T-helper 17 cell (primary cell): ENCODE results near the gene COPG2. TPM values are rescaled to one million over a fixed set of nuclear protein-coding genes. Genes with fewer than 3 reads are reported as not detected.
A peak's percentile ranks its signal among the peaks of the same experiment; 100 is the strongest.

Source experiments
- ATAC-seq: fragments of 150-1000 bp; cut with Tn5 transposase; 2 replicates; pipeline ENCODE4 v1.10.0; 2021; ENCODE audit warnings: mild to moderate bottlenecking, moderate library complexity
- DNase-seq, 3 donors: peaks; one replicate each; pipeline versions ENCODE4 v3.0.0 to v3.0.0-alpha.2; 2020 to 2021
- H3K9me3 ChIP-seq: one replicate; pipeline ENCODE4 v1.7.0; 2013; ENCODE audit warnings: low read length, mild to moderate bottlenecking; ENCODE audit not compliant: control insufficient read depth, poor library complexity, severe bottlenecking
- H3K27ac Mint-ChIP-seq: one replicate; pipeline ENCODE4 v1.8.0; 2022; ENCODE audit warnings: mild to moderate bottlenecking, moderate library complexity, mixed read lengths
- H3K27me3 Mint-ChIP-seq: one replicate; pipeline ENCODE4 v1.8.0; 2022; ENCODE audit warnings: mixed read lengths
- H3K36me3 Mint-ChIP-seq: one replicate; pipeline ENCODE4 v1.8.0; 2022; ENCODE audit warnings: low read depth, mixed read lengths
- H3K4me1 Mint-ChIP-seq: one replicate; pipeline ENCODE4 v1.8.0; 2022; ENCODE audit warnings: mild to moderate bottlenecking, mixed read lengths
- H3K4me3 Mint-ChIP-seq: one replicate; pipeline ENCODE4 v1.8.0; 2022; ENCODE audit warnings: mild to moderate bottlenecking, moderate library complexity, mixed read lengths
- total RNA-seq, 4 donors: library from RNA in 2 of 4; stranded (reverse) in 2 of 4; gene quantifications; one replicate each; pipeline ENCODE4 v1.2.3 and lab custom pipeline; 2022 to 2026

Gene COPG2
- total RNA-seq, 2 donors from 2014 or later, result 7.6 to 8.7 TPM

GRCh38 chr7:130673066-130673465 lies 4.5 kb upstream of the COPG2 start:
- ATAC-seq, result no peak
- H3K27ac Mint-ChIP-seq, result no peak overlapping the region
- DNase-seq, result no peak
- H3K4me3 Mint-ChIP-seq, result no peak overlapping the region
- peaks cover 2% of the 10 kb centered on the region for H3K36me3 Mint-ChIP-seq
- H3K9me3 ChIP-seq, result no peaks in the 10 kb centered on the region
- peaks cover 5% of the 10 kb centered on the region for H3K27me3 Mint-ChIP-seq
- peaks cover 11% of the 10 kb centered on the region for H3K4me1 Mint-ChIP-seq

DNA sequence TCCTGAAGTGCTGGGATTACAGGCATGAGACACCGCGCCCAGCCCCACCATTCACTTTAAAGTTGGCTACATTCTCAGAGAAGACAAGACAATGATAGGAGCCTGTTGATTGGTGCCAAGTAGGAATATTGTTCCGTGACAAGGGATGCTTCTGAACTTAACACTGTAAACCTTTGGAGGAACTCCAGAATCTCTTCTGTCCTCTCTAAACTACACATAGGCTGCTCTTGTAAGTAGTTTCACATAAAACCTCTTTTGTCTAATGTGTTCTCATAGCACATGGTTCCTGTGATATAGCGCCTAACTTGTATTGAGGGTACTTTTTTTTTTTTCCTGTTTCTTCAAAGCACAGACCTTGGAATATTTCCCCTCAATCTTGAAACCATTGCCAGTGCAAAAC lies 3.6 kb upstream of the COPG2 start:
- Mint-ChIP-seq H3K27me3 (peaks cover 5% of the 10 kb centered on the region), H3K4me1 (peaks cover 17% of the 10 kb centered on the region), H3K4me3 (no peak overlapping the region), H3K27ac (no peak overlapping the region), H3K36me3 (no peaks in the 10 kb centered on the region)
- ATAC-seq (no peak), DNase-seq (no peak)
- no peaks in the 10 kb centered on the region for H3K9me3 ChIP-seq

DNA sequence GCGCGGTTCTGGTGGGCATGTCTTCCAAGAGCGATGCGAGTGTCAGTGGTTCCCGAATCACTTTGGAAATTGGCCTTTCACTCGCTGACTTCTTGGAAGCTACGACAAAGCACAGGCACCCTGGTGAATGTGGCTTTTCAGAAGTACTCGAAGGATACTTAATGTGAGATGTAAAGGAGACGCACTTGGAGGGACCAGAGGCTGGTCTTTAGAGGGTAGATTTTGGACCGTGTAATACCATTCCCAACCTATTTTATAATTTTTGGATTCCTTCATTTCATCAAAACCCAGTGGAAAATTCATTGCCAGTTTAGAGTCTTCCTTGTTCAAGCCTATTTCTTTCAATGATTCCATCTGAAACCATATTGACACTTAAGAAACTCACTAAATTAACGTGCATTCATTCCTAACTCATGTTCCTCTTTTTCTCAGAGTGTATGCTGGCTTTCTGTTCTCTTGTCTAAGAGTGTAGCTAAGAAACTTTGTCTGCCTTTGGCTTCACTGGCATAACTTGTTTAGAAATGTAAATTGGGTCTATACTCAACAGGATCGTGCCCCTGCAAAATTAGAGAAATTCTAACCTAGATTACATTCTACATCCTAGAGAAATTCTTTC lies 645 bp upstream of the COPG2 start:
- Mint-ChIP-seq H3K36me3 (no peaks in the 10 kb centered on the region), H3K27ac (peak overlapping the region; percentile 70), H3K4me3 (peak overlapping the region; percentile 87), H3K4me1 (peaks cover 18% of the 10 kb centered on the region), H3K27me3 (peaks cover 5% of the 10 kb centered on the region)
- DNase-seq, result no peak
- no peaks in the 10 kb centered on the region for H3K9me3 ChIP-seq
- peak; percentile 3 for ATAC-seq

DNA sequence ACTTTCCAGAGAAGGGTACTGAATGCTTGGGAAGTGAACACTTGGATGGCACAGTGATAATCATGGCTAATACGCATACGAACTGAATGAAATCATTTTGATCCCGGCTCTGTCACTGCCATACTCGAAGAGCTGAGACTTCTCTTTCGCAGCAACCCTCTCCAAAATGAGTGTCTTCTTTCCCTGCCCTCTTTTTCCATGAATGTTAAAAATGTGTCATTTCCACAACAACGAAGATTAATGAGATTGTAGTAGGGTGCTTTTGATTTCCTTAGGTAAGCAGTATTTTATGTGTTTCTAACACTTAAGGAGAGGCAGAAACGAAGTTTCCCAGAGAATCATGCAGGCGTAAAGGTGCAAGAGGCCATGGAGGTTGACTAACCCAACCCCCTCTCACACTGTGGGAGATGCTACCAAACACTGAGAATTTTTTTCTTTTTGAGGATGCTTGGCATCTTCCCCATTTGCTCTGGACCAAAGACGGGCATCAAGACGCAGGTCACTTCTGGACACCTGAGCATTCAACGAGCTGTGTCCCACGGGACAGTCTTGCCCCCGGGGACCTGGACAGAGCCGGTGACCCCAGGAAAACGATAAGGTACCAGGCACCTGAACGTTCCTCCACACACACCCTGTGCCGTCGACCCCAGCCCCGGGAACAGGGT lies 823 bp downstream of the COPG2 start:
- ATAC-seq, result peak; percentile 16
- no peak for DNase-seq
- H3K4me1 Mint-ChIP-seq, result peaks cover 18% of the 10 kb centered on the region
- H3K4me3 Mint-ChIP-seq, result peak overlapping the region; percentile 89
- no peaks in the 10 kb centered on the region for H3K36me3 Mint-ChIP-seq
- peak overlapping the region; percentile 8 for H3K27ac Mint-ChIP-seq
- H3K27me3 Mint-ChIP-seq, result no peaks in the 10 kb centered on the region
- H3K9me3 ChIP-seq, result no peaks in the 10 kb centered on the region

DNA sequence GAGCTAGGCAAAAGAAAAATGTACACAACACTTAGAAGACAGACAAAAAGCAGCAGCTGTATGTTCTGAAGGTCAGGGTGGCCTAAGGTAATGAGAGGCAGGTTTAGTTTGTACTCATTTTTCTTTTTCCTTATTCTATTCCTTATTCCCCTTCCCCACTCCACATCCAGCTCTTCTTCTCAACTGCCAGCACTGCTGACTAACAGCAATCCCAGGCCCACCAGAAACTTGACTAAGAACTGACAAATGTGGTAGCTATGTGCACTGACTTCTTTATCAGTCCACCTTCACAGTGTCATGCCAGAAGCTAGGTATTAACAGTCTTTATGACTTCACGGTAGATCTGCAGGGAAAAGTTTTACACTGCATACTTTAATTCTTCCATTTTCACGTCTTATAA lies 6.1 kb downstream of the COPG2 start:
- peaks cover 16% of the 10 kb centered on the region for H3K36me3 Mint-ChIP-seq
- H3K27ac Mint-ChIP-seq, result no peak overlapping the region
- H3K4me1 Mint-ChIP-seq, result peaks cover 13% of the 10 kb centered on the region
- ATAC-seq, result no peak
- H3K4me3 Mint-ChIP-seq, result no peak overlapping the region
- no peaks in the 10 kb centered on the region for H3K27me3 Mint-ChIP-seq
- H3K9me3 ChIP-seq, result no peaks in the 10 kb centered on the region
- DNase-seq, result no peak

- H3K9me3 ChIP-seq, result no peaks in the 10 kb centered on the region
- H3K36me3 Mint-ChIP-seq, result peaks cover 11% of the 10 kb centered on the region
- no peak overlapping the region for H3K4me3 Mint-ChIP-seq
- DNase-seq, result no peak
- ATAC-seq, result no peak
- H3K4me1 Mint-ChIP-seq, result peaks cover 11% of the 10 kb centered on the region
- no peak overlapping the region for H3K27ac Mint-ChIP-seq
- H3K27me3 Mint-ChIP-seq, result no peaks in the 10 kb centered on the region
Measured at GRCh38 chr7:130655286-130655685, 13.3 kb downstream of the COPG2 start.

GRCh38 chr7:130654850-130655249 lies 13.7 kb downstream of the COPG2 start:
- H3K36me3 Mint-ChIP-seq, result peaks cover 7% of the 10 kb centered on the region
- no peak overlapping the region for H3K27ac Mint-ChIP-seq
- H3K27me3 Mint-ChIP-seq, result no peaks in the 10 kb centered on the region
- no peaks in the 10 kb centered on the region for H3K9me3 ChIP-seq
- DNase-seq, result no peak
- peaks cover 11% of the 10 kb centered on the region for H3K4me1 Mint-ChIP-seq
- ATAC-seq, result no peak
- H3K4me3 Mint-ChIP-seq, result no peak overlapping the region

DNA sequence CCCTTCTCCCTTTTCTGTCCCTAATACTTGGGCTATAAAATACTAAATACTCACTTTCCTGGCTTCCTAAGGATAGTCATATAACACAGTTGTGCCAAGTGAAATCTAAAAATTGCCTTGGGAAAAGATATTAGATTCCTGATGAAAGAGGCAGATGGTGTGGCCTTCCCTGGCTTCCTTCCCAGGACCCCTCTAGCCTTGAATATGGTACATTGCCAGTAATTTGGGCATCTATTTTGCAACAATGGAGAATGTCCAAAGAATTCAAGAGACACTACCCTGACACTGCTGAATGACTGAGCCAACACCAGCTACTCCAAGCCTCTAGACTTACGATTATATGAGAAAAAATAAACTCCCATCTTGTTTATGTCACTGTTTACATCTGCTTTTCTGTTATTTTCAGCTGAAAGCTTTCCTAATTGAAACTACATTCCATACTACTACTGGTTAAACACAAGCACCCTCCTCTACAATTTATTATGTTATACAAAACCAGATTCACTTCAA lies 17.9 kb downstream of the COPG2 start:
- no peak for ATAC-seq
- H3K4me3 Mint-ChIP-seq, result no peak overlapping the region
- H3K36me3 Mint-ChIP-seq, result peaks cover 11% of the 10 kb centered on the region

DNA sequence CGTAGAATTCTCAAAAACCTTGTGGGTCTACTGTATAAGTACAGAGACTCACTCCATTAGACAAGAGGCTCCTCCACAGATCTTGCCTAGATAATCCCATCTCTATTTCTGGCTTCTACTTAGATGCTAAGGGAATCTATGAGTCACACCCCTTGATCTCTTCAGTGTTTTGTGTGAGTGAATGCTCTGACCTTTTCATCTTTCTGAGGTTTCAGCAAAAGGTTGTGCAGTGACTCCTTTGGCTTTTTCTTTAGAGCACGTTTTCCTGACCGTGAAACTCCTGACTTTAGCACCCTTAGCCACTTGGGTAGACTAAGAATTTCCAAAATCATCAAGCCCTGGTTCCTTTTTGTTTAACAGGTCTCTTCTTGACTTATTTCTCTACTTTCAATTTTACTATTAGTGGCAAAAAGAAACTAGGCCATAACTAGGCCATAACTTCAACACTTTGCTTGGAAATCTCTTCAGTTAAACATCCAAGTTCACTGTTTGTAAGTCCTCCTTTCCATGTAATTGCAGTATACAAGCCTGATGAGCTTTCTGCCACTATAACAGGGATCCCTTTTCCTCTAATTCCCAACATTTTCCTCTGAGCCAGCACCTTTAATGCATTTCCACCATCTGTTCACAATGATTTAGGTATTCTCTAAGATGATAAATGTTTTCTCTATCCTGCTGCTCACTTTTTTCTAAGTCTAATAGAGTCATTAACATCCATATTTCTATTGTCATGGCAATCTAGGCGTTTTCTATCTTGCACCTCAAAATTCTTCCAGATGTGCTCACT lies 19.4 kb downstream of the COPG2 start:
- H3K9me3 ChIP-seq, result no peaks in the 10 kb centered on the region
- no peak overlapping the region for H3K27ac Mint-ChIP-seq
- no peak overlapping the region for H3K4me3 Mint-ChIP-seq
- peaks cover 7% of the 10 kb centered on the region for H3K36me3 Mint-ChIP-seq
- H3K27me3 Mint-ChIP-seq, result no peaks in the 10 kb centered on the region
- DNase-seq (no peak), ATAC-seq (no peak)
- peaks cover 4% of the 10 kb centered on the region for H3K4me1 Mint-ChIP-seq

More for the DNA sequence above, 17.9 kb downstream of the COPG2 start:
- Mint-ChIP-seq H3K27me3 (no peaks in the 10 kb centered on the region), H3K27ac (no peak overlapping the region), H3K4me1 (peaks cover 11% of the 10 kb centered on the region)
- no peaks in the 10 kb centered on the region for H3K9me3 ChIP-seq
- DNase-seq, result no peak

GRCh38 chr7:130648580-130648979 lies 20.0 kb downstream of the COPG2 start:
- peaks cover 4% of the 10 kb centered on the region for H3K4me1 Mint-ChIP-seq
- ATAC-seq, result no peak
- no peak overlapping the region for H3K27ac Mint-ChIP-seq
- H3K4me3 Mint-ChIP-seq, result no peak overlapping the region
- H3K27me3 Mint-ChIP-seq, result no peaks in the 10 kb centered on the region
- no peaks in the 10 kb centered on the region for H3K9me3 ChIP-seq
- peaks cover 7% of the 10 kb centered on the region for H3K36me3 Mint-ChIP-seq
- no peak for DNase-seq

DNA sequence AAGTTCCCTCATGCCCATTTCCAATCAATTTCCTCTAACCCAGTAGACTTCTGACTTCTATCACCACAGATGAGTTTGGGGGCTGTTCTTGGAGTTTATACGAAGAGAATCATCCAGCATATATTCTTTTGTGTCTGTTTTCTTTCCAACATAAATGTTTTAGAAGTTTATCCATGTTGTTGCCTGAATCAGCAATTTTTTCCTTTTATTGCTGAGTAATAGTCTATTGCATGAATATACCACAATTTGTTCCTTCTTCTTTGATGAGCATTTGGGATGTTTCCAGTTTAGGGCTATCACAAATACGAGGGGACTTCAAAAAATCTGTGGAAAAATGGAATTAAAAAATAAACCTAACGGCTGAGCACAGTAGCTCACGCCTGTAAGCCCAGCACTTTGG lies 26.2 kb downstream of the COPG2 start:
- Mint-ChIP-seq H3K27me3 (no peaks in the 10 kb centered on the region), H3K4me1 (no peaks in the 10 kb centered on the region), H3K4me3 (no peak overlapping the region), H3K27ac (no peak overlapping the region), H3K36me3 (peaks cover 7% of the 10 kb centered on the region)
- ATAC-seq (no peak), DNase-seq (no peak)
- no peaks in the 10 kb centered on the region for H3K9me3 ChIP-seq

DNA sequence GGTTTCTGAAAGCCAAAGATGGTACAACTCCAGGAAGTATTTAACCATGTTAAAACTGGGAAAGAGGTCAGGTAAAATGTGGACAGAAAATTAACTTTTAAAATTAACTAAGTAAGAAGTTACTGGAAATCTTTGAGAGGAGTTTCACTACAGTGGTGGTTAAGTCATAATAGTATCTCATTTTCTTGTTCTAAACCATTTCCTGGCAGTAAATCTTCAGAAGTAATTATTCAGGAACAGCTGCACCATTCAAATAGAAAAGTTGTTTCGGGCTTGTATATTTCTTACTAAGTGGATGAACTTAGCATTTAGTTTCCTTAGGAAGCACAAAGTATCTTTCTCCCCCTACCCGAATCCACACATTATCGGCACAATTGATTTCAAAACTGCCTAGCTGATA lies 27.1 kb downstream of the COPG2 start:
- ATAC-seq, result no peak
- H3K4me3 Mint-ChIP-seq, result no peak overlapping the region
- no peaks in the 10 kb centered on the region for H3K27me3 Mint-ChIP-seq
- no peak for DNase-seq
- H3K36me3 Mint-ChIP-seq, result peaks cover 8% of the 10 kb centered on the region
- no peak overlapping the region for H3K27ac Mint-ChIP-seq
- H3K4me1 Mint-ChIP-seq, result no peaks in the 10 kb centered on the region
- no peaks in the 10 kb centered on the region for H3K9me3 ChIP-seq

GRCh38 chr7:130641040-130641439 lies 27.5 kb downstream of the COPG2 start:
- H3K9me3 ChIP-seq, result no peaks in the 10 kb centered on the region
- Mint-ChIP-seq H3K27me3 (no peaks in the 10 kb centered on the region), H3K4me3 (no peak overlapping the region), H3K4me1 (no peaks in the 10 kb centered on the region), H3K27ac (no peak overlapping the region), H3K36me3 (peaks cover 9% of the 10 kb centered on the region)
- no peak for DNase-seq
- ATAC-seq, result no peak
